ENCODE measurements around the gene TMEM33. TPM values are rescaled to one million over a fixed set of nuclear protein-coding genes. Genes with fewer than 3 reads are reported as not detected.
A peak's percentile ranks its signal among the peaks of the same experiment; 100 is the strongest.

Gene TMEM33
- total RNA-seq, 1 experiment from 2014 or later = 70.3 TPM

GRCh38 chr4:41957634-41958033 lies 22.4 kb downstream of the TMEM33 start:
- no peaks in the 10 kb centered on the region for H3K4me1 ChIP-seq (ENCODE audit: insufficient read depth, low read length)
- no peak overlapping the region for H3K27ac ChIP-seq (ENCODE audit: low read length)
- ATAC-seq = no peak
- intact Hi-C loops (cut with micrococcal nuclease) = no loop called here
- CTCF ChIA-PET = interaction anchor here (0.7 kb wide), 1 partner anchor 23 kb away, joined by 3 read pairs; no protein-coding TSS in a partner anchor
- no peak overlapping the region for H3K9ac ChIP-seq (ENCODE audit: low read length)
- no peaks in the 10 kb centered on the region for H3K9me3 ChIP-seq (ENCODE audit: low read length)
- no peaks in the 10 kb centered on the region for H3K9me2 ChIP-seq (replicated peaks; ENCODE audit: low read length)
- H2AFZ ChIP-seq (ENCODE audit: low read length) = no peak overlapping the region
- H3F3A ChIP-seq (ENCODE audit: low read length, unreplicated experiment) = no peaks in the 10 kb centered on the region
- no peaks in the 10 kb centered on the region for H3K27me3 ChIP-seq (ENCODE audit: low read length)
- no peak overlapping the region for H3K4me2 ChIP-seq (ENCODE audit: low read length)
- POLR2A ChIA-PET (ENCODE audit: unreplicated experiment) = no interaction called here
- peak; percentile 26 for DNase-seq
- BruUV-seq (replicated peaks) = no TSS peak
- no peaks in the 10 kb centered on the region for H3K79me2 ChIP-seq (ENCODE audit: low read length)
- no peak for TF ChIP-seq EZH2 (IDR thresholded peaks at IDR 0.05; ENCODE audit: low read length, unreplicated experiment)
- TF ChIP-seq, protein P1, sequence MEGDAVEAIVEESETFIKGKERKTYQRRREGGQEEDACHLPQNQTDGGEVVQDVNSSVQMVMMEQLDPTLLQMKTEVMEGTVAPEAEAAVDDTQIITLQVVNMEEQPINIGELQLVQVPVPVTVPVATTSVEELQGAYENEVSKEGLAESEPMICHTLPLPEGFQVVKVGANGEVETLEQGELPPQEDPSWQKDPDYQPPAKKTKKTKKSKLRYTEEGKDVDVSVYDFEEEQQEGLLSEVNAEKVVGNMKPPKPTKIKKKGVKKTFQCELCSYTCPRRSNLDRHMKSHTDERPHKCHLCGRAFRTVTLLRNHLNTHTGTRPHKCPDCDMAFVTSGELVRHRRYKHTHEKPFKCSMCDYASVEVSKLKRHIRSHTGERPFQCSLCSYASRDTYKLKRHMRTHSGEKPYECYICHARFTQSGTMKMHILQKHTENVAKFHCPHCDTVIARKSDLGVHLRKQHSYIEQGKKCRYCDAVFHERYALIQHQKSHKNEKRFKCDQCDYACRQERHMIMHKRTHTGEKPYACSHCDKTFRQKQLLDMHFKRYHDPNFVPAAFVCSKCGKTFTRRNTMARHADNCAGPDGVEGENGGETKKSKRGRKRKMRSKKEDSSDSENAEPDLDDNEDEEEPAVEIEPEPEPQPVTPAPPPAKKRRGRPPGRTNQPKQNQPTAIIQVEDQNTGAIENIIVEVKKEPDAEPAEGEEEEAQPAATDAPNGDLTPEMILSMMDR (conservative IDR thresholded peaks at IDR 0.05; ENCODE audit: low read depth, low read length) = peak; percentile 52
- H3K36me3 ChIP-seq (ENCODE audit: low read depth, low read length) = peaks cover 22% of the 10 kb centered on the region
- H4K20me1 ChIP-seq (ENCODE audit: low read length) = no peaks in the 10 kb centered on the region
- H3K4me3 ChIP-seq (ENCODE audit: low read length) = no peak overlapping the region

DNA sequence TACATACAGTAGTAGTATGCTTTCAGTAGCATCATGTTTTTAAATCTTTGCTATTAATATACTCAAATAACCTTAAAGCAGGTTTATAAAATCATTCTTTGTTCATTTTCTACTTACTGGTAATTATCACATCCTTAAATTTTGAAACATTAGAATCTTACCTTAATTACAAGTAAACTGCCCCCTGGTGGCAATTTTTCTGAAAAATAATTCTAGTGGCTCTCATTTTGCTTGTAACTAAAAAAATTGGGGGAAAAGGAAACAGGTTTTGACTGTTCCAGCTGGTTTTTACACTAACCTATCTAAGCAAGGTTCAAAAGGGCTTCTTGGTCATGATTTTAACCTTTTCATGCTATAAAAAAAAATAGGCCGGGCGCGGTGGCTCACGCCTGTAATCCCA lies 27.9 kb downstream of the TMEM33 start:
- Histone ChIP-seq H3K4me1 (ENCODE audit: insufficient read depth, low read length) (peaks cover 15% of the 10 kb centered on the region), H3F3A (ENCODE audit: low read length, unreplicated experiment) (no peaks in the 10 kb centered on the region), H3K4me3 (ENCODE audit: low read length) (no peak overlapping the region), H2AFZ (ENCODE audit: low read length) (no peak overlapping the region), H3K79me2 (ENCODE audit: low read length) (no peaks in the 10 kb centered on the region), H4K20me1 (ENCODE audit: low read length) (no peaks in the 10 kb centered on the region), H3K9me2 (replicated peaks; ENCODE audit: low read length) (no peaks in the 10 kb centered on the region), H3K9me3 (ENCODE audit: low read length) (no peaks in the 10 kb centered on the region), H3K9ac (ENCODE audit: low read length) (no peak overlapping the region), H3K27me3 (ENCODE audit: low read length) (no peaks in the 10 kb centered on the region), H3K36me3 (ENCODE audit: low read depth, low read length) (no peaks in the 10 kb centered on the region), H3K27ac (ENCODE audit: low read length) (no peak overlapping the region), H3K4me2 (ENCODE audit: low read length) (no peak overlapping the region)
- CTCF ChIA-PET = no interaction called here
- no peak for ATAC-seq
- DNase-seq = peak; percentile 47
- POLR2A ChIA-PET (ENCODE audit: unreplicated experiment) = no interaction called here
- intact Hi-C loops (cut with micrococcal nuclease) = loop anchor here (10.0 kb wide), 1 partner anchor 552 kb away; no protein-coding TSS in a partner anchor
- BruUV-seq (replicated peaks) = no TSS peak
- TF ChIP-seq, protein P1 (conservative IDR thresholded peaks at IDR 0.05; ENCODE audit: low read depth, low read length) = peak; percentile 59
- no peak for TF ChIP-seq EZH2phosphoT487 (IDR thresholded peaks at IDR 0.05; ENCODE audit: borderline replicate concordance, low read length)

DNA sequence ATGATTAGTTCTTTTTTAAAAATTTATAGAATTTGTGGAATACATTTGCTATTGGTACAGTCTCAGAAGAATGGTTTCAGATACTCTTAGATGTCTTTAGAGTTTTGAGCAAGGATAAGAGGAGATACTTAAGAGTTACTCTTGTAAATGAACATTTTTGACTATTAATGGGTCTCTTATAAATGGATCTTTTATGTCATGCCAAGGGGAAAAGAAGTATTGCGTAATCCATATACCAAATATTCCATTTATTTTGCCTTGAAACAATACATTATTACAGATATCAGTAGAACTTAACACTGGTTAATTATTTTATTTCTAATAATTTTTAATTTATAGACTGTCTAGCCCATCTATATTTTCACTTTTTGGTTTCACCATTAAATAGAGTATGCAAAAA lies 29.2 kb downstream of the TMEM33 start:
- no peak overlapping the region for H3K9ac ChIP-seq (ENCODE audit: low read length)
- no peaks in the 10 kb centered on the region for H3K27me3 ChIP-seq (ENCODE audit: low read length)
- H2AFZ ChIP-seq (ENCODE audit: low read length) = no peak overlapping the region
- no peaks in the 10 kb centered on the region for H3K36me3 ChIP-seq (ENCODE audit: low read depth, low read length)
- POLR2A ChIA-PET (ENCODE audit: unreplicated experiment) = no interaction called here
- H3K9me2 ChIP-seq (replicated peaks; ENCODE audit: low read length) = no peaks in the 10 kb centered on the region
- no TSS peak for BruUV-seq (replicated peaks)
- H3K4me3 ChIP-seq (ENCODE audit: low read length) = no peak overlapping the region
- no peak for ATAC-seq
- no peaks in the 10 kb centered on the region for H4K20me1 ChIP-seq (ENCODE audit: low read length)
- DNase-seq = no peak
- H3K27ac ChIP-seq (ENCODE audit: low read length) = no peak overlapping the region
- H3K79me2 ChIP-seq (ENCODE audit: low read length) = no peaks in the 10 kb centered on the region
- CTCF ChIA-PET = no interaction called here
- H3K9me3 ChIP-seq (ENCODE audit: low read length) = no peaks in the 10 kb centered on the region
- no peaks in the 10 kb centered on the region for H3F3A ChIP-seq (ENCODE audit: low read length, unreplicated experiment)
- intact Hi-C loops (cut with micrococcal nuclease) = loop anchor here (10.0 kb wide), 1 partner anchor 550 kb away; no protein-coding TSS in a partner anchor
- TF ChIP-seq EZH2 (IDR thresholded peaks at IDR 0.05; ENCODE audit: low read length, unreplicated experiment) = no peak
- no peak for TF ChIP-seq EZH2phosphoT487 (IDR thresholded peaks at IDR 0.05; ENCODE audit: borderline replicate concordance, low read length)
- TF ChIP-seq, protein P1 (conservative IDR thresholded peaks at IDR 0.05; ENCODE audit: low read depth, low read length) = no peak
- peaks cover 15% of the 10 kb centered on the region for H3K4me1 ChIP-seq (ENCODE audit: insufficient read depth, low read length)
- H3K4me2 ChIP-seq (ENCODE audit: low read length) = no peak overlapping the region

Data from PC-3 (cell line).